Measurements from ENCODE around the gene APBA1.

The APBA1 gene

GRCh38 chr9:69593756-69594155 is 78.4 kb downstream of the APBA1 start:
- no peaks in the 10 kb centered on the region for H3K27me3 ChIP-seq
- H3K4me1 ChIP-seq (ENCODE audit: control insufficient read depth in 1 of 2, insufficient read depth in 1 of 2, low read depth in 1 of 2, low read length in 1 of 2) = no peaks in the 10 kb centered on the region
- no peaks in the 10 kb centered on the region for H3K36me3 ChIP-seq
- H3K27ac ChIP-seq = no peak overlapping the region
- H3K9me3 ChIP-seq = no peaks in the 10 kb centered on the region
- no peak overlapping the region for H3K4me3 ChIP-seq (ENCODE audit: low read depth in 1 of 2, low read length in 1 of 2)
- no peak for TF ChIP-seq CTCF (IDR thresholded peaks at IDR 0.05)

- H3K4me3 ChIP-seq (ENCODE audit: low read depth in 1 of 2, low read length in 1 of 2) = no peak overlapping the region
- no peaks in the 10 kb centered on the region for H3K9me3 ChIP-seq
- H3K4me1 ChIP-seq (ENCODE audit: control insufficient read depth in 1 of 2, insufficient read depth in 1 of 2, low read depth in 1 of 2, low read length in 1 of 2) = no peaks in the 10 kb centered on the region
- H3K27me3 ChIP-seq = no peaks in the 10 kb centered on the region
- no peaks in the 10 kb centered on the region for H3K36me3 ChIP-seq
- no peak overlapping the region for H3K27ac ChIP-seq
- no peak for TF ChIP-seq CTCF (IDR thresholded peaks at IDR 0.05)
These were observed 78.9 kb downstream of the APBA1 start for GRCh38 chr9:69593301-69593700.

- H3K4me3 ChIP-seq (ENCODE audit: low read depth in 1 of 2, low read length in 1 of 2) = no peak overlapping the region
- H3K9me3 ChIP-seq = no peaks in the 10 kb centered on the region
- no peaks in the 10 kb centered on the region for H3K27me3 ChIP-seq
- H3K27ac ChIP-seq = no peak overlapping the region
- no peaks in the 10 kb centered on the region for H3K4me1 ChIP-seq (ENCODE audit: control insufficient read depth in 1 of 2, insufficient read depth in 1 of 2, low read depth in 1 of 2, low read length in 1 of 2)
- no peak for TF ChIP-seq CTCF (IDR thresholded peaks at IDR 0.05)
- no peaks in the 10 kb centered on the region for H3K36me3 ChIP-seq
These were observed 81.9 kb downstream of the APBA1 start for GRCh38 chr9:69590266-69590665.

DNA sequence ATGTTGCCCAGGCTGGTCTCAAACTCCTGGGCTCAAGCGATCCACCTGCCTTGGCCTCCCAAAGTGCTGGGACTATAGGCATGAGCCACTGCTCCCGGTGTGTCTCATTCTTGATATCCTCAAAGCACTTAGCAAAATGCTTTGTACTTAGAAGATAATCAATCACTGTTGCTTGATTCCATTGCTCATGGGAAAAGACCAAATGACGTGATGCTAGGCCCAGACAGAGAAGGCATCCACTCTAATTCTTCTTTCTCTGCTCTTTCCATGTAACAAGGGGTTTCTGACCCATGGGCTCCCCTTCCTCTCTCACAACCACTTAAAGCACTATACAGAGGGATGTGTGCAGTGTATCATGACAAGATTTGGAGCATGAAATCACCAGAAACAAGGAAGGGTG is 83.0 kb downstream of the APBA1 start:
- no peaks in the 10 kb centered on the region for H3K4me1 ChIP-seq (ENCODE audit: control insufficient read depth in 1 of 2, insufficient read depth in 1 of 2, low read depth in 1 of 2, low read length in 1 of 2)
- no peaks in the 10 kb centered on the region for H3K9me3 ChIP-seq
- H3K36me3 ChIP-seq = no peaks in the 10 kb centered on the region
- no peak overlapping the region for H3K27ac ChIP-seq
- no peak for TF ChIP-seq CTCF (IDR thresholded peaks at IDR 0.05)
- H3K4me3 ChIP-seq (ENCODE audit: low read depth in 1 of 2, low read length in 1 of 2) = no peak overlapping the region
- no peaks in the 10 kb centered on the region for H3K27me3 ChIP-seq

GRCh38 chr9:69585571-69585970 is 86.6 kb downstream of the APBA1 start:
- Histone ChIP-seq H3K4me3 (ENCODE audit: low read depth in 1 of 2, low read length in 1 of 2) (no peak overlapping the region), H3K27me3 (no peaks in the 10 kb centered on the region), H3K4me1 (ENCODE audit: control insufficient read depth in 1 of 2, insufficient read depth in 1 of 2, low read depth in 1 of 2, low read length in 1 of 2) (peaks cover 0 to 7% of the 10 kb centered on the region in 2 experiments), H3K36me3 (no peaks in the 10 kb centered on the region), H3K9me3 (no peaks in the 10 kb centered on the region), H3K27ac (no peak overlapping the region)
- TF ChIP-seq CTCF (IDR thresholded peaks at IDR 0.05) = no peak

DNA sequence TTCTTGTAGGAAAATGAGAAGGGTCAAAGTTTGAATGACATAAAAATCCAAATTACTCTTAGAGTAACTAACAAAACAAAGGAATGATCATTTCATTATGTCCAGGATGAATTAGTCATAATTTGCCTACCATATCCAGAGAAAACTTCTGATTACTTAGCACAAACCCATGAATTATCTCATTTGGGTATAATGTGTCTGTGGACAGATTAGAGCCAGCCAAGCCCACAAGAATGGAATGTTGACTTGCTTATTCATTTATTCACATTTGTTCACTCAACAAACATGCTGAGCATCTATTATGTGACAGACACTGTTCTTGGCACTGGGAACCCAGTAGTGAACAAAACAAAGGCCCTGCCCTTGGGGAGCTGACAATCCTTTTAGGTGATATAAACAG is 87.4 kb downstream of the APBA1 start:
- H3K36me3 ChIP-seq = no peaks in the 10 kb centered on the region
- H3K4me3 ChIP-seq (ENCODE audit: low read depth in 1 of 2, low read length in 1 of 2) = no peak overlapping the region
- H3K9me3 ChIP-seq = no peaks in the 10 kb centered on the region
- H3K27ac ChIP-seq = no peak overlapping the region
- H3K27me3 ChIP-seq = no peaks in the 10 kb centered on the region
- TF ChIP-seq CTCF (IDR thresholded peaks at IDR 0.05) = no peak
- H3K4me1 ChIP-seq (ENCODE audit: control insufficient read depth in 1 of 2, insufficient read depth in 1 of 2, low read depth in 1 of 2, low read length in 1 of 2) = peaks cover 0 to 7% of the 10 kb centered on the region in 2 experiments
